Kidney (tissue), 14 donors: Measurements from ENCODE around the gene PTBP3. TPM values are rescaled to one million over a fixed set of nuclear protein-coding genes. Genes with fewer than 3 reads are reported as not detected.

Experiments used
- DNase-seq, 5 donors: peaks; one replicate each; pipeline ENCODE4 v3.0.0-alpha.2; 2013 to 2020
- FAIRE-seq: peaks from 2 replicates; lab custom pipeline; 2012; peaks lifted over from hg19 to GRCh38; lab: Jason Lieb, UNC
- H3K27ac ChIP-seq, 2 donors: one replicate each; pipeline ENCODE4 v1.7.0; 2013; ENCODE audit warnings: low read depth in 2 of 2, low read length in 2 of 2, inconsistent platforms in 1 of 2
- H3K27me3 ChIP-seq: one replicate; pipeline ENCODE4 v1.7.1; 2013; ENCODE audit warnings: low read length, inconsistent platforms; ENCODE audit not compliant: control insufficient read depth, insufficient read depth
- H3K36me3 ChIP-seq, 3 donors: one replicate each; pipeline versions ENCODE4 v1.7.0 to v1.7.1; 2013; ENCODE audit warnings: low read length in 3 of 3, control low read depth in 1 of 3, inconsistent platforms in 1 of 3; ENCODE audit not compliant: insufficient read depth in 3 of 3, control insufficient read depth in 2 of 3
- H3K4me1 ChIP-seq, 3 donors: one replicate each; pipeline versions ENCODE4 v1.7.0 to v1.7.1; 2013; ENCODE audit warnings: low read length in 3 of 3, inconsistent platforms in 1 of 3, low read depth in 1 of 3; ENCODE audit not compliant: control insufficient read depth in 2 of 3, insufficient read depth in 2 of 3
- H3K4me3 ChIP-seq, 3 donors: one replicate each; pipeline versions ENCODE4 v1.7.0 to v1.8.1; 2013; ENCODE audit warnings: low read length in 3 of 3, control low read depth in 1 of 3, inconsistent platforms in 1 of 3
- H3K9ac ChIP-seq, 3 donors: one replicate each; pipeline versions ENCODE4 v1.7.0 to v1.7.1; 2013; ENCODE audit warnings: low read length in 3 of 3, control low read depth in 1 of 3, inconsistent platforms in 1 of 3
- H3K9me3 ChIP-seq, 3 donors: one replicate each; pipeline versions ENCODE4 v1.7.0 to v1.7.1; 2013; ENCODE audit warnings: low read length in 3 of 3, control low read depth in 1 of 3, inconsistent platforms in 1 of 3; ENCODE audit not compliant: control insufficient read depth in 2 of 3, insufficient read depth in 1 of 3
- CTCF ChIP-seq: IDR thresholded peaks from 3 replicates; pipeline ENCODE4 v1.5.1; 2012; ENCODE audit warnings: mild to moderate bottlenecking, moderate library complexity, borderline replicate concordance; ENCODE audit not compliant: insufficient read depth; ENCODE audit errors: extremely low read depth
- intact Hi-C: fragments of 100-400 bp; cut with DNase I; formaldehyde crosslinking; loops from one replicate; pipeline ENCODE4 v1.11.1; 2022
- polyA plus RNA-seq: library from polyadenylated mRNA; stranded (reverse); fragments of 350-450 nt; fragmentation: Illumina TruSeq; extraction: RNeasy Lipid Tissue Mini Kit (QIAGEN cat#74804); gene quantifications from one replicate; pipeline ENCODE4 v1.2.3, GENCODE V29; 2014; ENCODE audit warnings: low read depth, low replicate concordance; ENCODE audit not compliant: insufficient read depth
- total RNA-seq: library from RNA; stranded (reverse); fragmentation: NEBNext Ultra II Directional; extraction: Animal tissue kit (Norgen Biotek cat#: 25700); gene quantifications from one replicate; pipeline ENCODE4 v1.2.1, GENCODE V29; 2021
- donor health status: control.
- donor health status: control.
- donor health status: control.
- donor health status: control.
- donor health status: control.
- donor health status: DM: yes; HTN: yes; CAD: no.
- donor health status: Normal renal cell carcinoma (clear cell type).

PTBP3 gene
- total and polyA plus RNA-seq, 2 donors from 2014 or later: 14.0 to 86.6 TPM

- H3K9ac ChIP-seq: no peak overlapping the region
- no peak overlapping the region for H3K27ac ChIP-seq
- H3K4me3 ChIP-seq: no peak overlapping the region
- no peak for TF ChIP-seq CTCF
- intact Hi-C loops: no loop called here
- no peaks in the 10 kb centered on the region for H3K9me3 ChIP-seq
- no peaks in the 10 kb centered on the region for H3K27me3 ChIP-seq
- FAIRE-seq (no peak), DNase-seq (no peak)
- no peaks in the 10 kb centered on the region for H3K36me3 ChIP-seq
- H3K4me1 ChIP-seq: peaks cover 0 to 18% (median 0%) of the 10 kb centered on the region in 3 donors
Observed at GRCh38 chr9:112339886-112340285, 6.5 kb upstream of the PTBP3 start.

GRCh38 chr9:112338561-112338960 lies 5.1 kb upstream of the PTBP3 start:
- H3K9ac ChIP-seq: no peak overlapping the region
- FAIRE-seq (no peak), DNase-seq (peak in 1 of 5 donors; percentile 34)
- peaks cover 0 to 18% (median 3%) of the 10 kb centered on the region in 3 donors for H3K4me1 ChIP-seq
- TF ChIP-seq CTCF: no peak
- no peaks in the 10 kb centered on the region for H3K9me3 ChIP-seq
- no peaks in the 10 kb centered on the region for H3K36me3 ChIP-seq
- no peak overlapping the region for H3K27ac ChIP-seq
- H3K27me3 ChIP-seq: no peaks in the 10 kb centered on the region
- no peak overlapping the region for H3K4me3 ChIP-seq
- intact Hi-C loops: no loop called here

- intact Hi-C loops: no loop called here
- no peak overlapping the region for H3K4me3 ChIP-seq
- peak in 1 of 5 donors; percentile 16 for DNase-seq
- H3K36me3 ChIP-seq: no peaks in the 10 kb centered on the region
- H3K9me3 ChIP-seq: no peaks in the 10 kb centered on the region
- no peaks in the 10 kb centered on the region for H3K27me3 ChIP-seq
- TF ChIP-seq CTCF: no peak
- H3K9ac ChIP-seq: no peak overlapping the region
- peak overlapping the region in 1 of 2 donors; percentile 8 for H3K27ac ChIP-seq
- peak; percentile 61 for FAIRE-seq
- H3K4me1 ChIP-seq: peaks cover 0 to 18% (median 3%) of the 10 kb centered on the region in 3 donors
Observed at GRCh38 chr9:112337547-112337946, 4.1 kb upstream of the PTBP3 start.

GRCh38 chr9:112334432-112334841 lies 1.0 kb upstream of the PTBP3 start:
- peak in 2 of 5 donors; percentile 56 to 59 for DNase-seq
- peak overlapping the region; percentile 45 to 89 (median 78) for H3K9ac ChIP-seq

More at GRCh38 chr9:112334432-112334841, 1.0 kb upstream of the PTBP3 start:
- Histone ChIP-seq H3K4me1 (peaks cover 2 to 29% (median 3%) of the 10 kb centered on the region in 3 donors), H3K9me3 (no peaks in the 10 kb centered on the region), H3K4me3 (peak overlapping the region; percentile 64 to 78 (median 67)), H3K27me3 (no peaks in the 10 kb centered on the region), H3K36me3 (no peaks in the 10 kb centered on the region), H3K27ac (peak overlapping the region; percentile 86 to 94)
- intact Hi-C loops: no loop called here
- no peak for FAIRE-seq
- TF ChIP-seq CTCF: no peak
